Measurements from ENCODE around the gene STAT3.

DNA sequence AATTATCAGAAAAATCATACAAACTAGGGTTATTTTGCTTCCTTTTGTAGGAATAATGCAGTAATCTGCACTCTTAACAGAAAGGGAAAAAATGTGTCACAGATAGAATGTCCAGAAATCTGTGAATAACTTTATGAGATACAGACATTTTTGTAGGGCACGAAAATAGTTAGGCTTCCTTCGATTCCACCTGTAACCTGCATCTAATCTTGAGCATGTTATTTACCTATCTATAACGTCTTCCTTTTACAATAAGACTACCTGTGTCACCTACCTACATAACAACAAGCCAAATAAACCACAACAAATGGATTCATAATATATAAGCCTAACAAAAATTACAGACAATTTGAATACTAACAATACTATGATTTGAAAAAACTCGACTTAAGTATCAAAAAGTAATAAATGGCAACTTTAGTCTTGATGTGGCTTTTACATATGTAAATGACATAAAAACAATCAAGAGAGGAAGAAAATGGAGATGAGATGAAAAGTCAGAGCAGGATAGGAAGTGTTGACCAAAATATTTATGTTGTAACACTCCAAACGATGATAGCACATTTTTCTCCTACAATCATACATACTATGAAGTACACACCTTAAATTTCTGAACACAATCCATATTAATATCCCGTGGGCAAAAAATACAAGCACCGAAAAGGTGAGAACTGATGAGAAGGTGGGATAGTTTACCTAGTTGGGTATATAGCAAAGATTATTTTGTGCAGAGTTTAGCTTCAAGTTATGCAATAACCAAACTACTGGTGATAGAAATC lies 114.6 kb downstream of the STAT3 start:
- TF ChIP-seq, protein P1, sequence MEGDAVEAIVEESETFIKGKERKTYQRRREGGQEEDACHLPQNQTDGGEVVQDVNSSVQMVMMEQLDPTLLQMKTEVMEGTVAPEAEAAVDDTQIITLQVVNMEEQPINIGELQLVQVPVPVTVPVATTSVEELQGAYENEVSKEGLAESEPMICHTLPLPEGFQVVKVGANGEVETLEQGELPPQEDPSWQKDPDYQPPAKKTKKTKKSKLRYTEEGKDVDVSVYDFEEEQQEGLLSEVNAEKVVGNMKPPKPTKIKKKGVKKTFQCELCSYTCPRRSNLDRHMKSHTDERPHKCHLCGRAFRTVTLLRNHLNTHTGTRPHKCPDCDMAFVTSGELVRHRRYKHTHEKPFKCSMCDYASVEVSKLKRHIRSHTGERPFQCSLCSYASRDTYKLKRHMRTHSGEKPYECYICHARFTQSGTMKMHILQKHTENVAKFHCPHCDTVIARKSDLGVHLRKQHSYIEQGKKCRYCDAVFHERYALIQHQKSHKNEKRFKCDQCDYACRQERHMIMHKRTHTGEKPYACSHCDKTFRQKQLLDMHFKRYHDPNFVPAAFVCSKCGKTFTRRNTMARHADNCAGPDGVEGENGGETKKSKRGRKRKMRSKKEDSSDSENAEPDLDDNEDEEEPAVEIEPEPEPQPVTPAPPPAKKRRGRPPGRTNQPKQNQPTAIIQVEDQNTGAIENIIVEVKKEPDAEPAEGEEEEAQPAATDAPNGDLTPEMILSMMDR (IDR thresholded peaks at IDR 0.05) = no peak
- no peak for TF ChIP-seq POLR2A (IDR thresholded peaks at IDR 0.05)
